DND-41 (cell line): Measurements from ENCODE around the gene RBM20.

Experiments
- ATAC-seq: fragments of 200-7000 bp; cut with Tn5 transposase; 3 replicates; pipeline ENCODE4 v1.9.1; 2021; ENCODE audit warnings: low read depth; ENCODE audit not compliant: insufficient read depth
- DNase-seq: peaks from one replicate; pipeline ENCODE4 v3.0.0-alpha.2; 2020
- H2AFZ ChIP-seq: 2 replicates; pipeline ENCODE4 v1.6.0; 2012; ENCODE audit warnings: low read depth, low read length
- H3K27ac ChIP-seq: 2 replicates; pipeline ENCODE4 v1.5.1; 2012; ENCODE audit warnings: low read length, inconsistent platforms
- H3K27me3 ChIP-seq: fragments of 200-600 bp; sonication (generic); 2 replicates; pipeline ENCODE4 v1.6.0; 2012; ENCODE audit warnings: low read length, mild to moderate bottlenecking, inconsistent platforms; ENCODE audit not compliant: insufficient read depth, poor library complexity
- H3K36me3 ChIP-seq: 2 replicates; pipeline ENCODE4 v1.5.1; 2012; ENCODE audit warnings: low read length, inconsistent platforms; ENCODE audit not compliant: insufficient read depth
- H3K4me1 ChIP-seq: 2 replicates; pipeline ENCODE4 v1.5.1; 2012; ENCODE audit warnings: mild to moderate bottlenecking, low read length; ENCODE audit not compliant: insufficient read depth
- H3K4me2 ChIP-seq: 2 replicates; pipeline ENCODE4 v1.6.0; 2012; ENCODE audit warnings: mild to moderate bottlenecking, moderate library complexity, low read length, inconsistent platforms; ENCODE audit not compliant: insufficient read depth
- H3K4me3 ChIP-seq, 2 experiments: fragments of 200-600 bp in 1 of 2; shearing (Covaris generic) in 1 of 2; 2 replicates each; pipeline ENCODE4 v1.5.1; 2012 to 2016; ENCODE audit warnings: inconsistent platforms in 2 of 2, low read length in 2 of 2, mild to moderate bottlenecking in 2 of 2, low read depth in 1 of 2, moderate library complexity in 1 of 2
- H3K79me2 ChIP-seq: 2 replicates; pipeline ENCODE4 v1.6.0; 2012; ENCODE audit warnings: low read length, inconsistent platforms; ENCODE audit not compliant: insufficient read depth
- H3K9ac ChIP-seq: 2 replicates; pipeline ENCODE4 v1.6.0; 2012; ENCODE audit warnings: low read depth, mild to moderate bottlenecking, inconsistent platforms, low read length, moderate library complexity
- H3K9me3 ChIP-seq: 2 replicates; pipeline ENCODE4 v1.5.1; 2012; ENCODE audit warnings: low read length, moderate library complexity, mild to moderate bottlenecking, inconsistent platforms; ENCODE audit not compliant: insufficient read depth, severe bottlenecking
- H4K20me1 ChIP-seq: 2 replicates; pipeline ENCODE4 v1.6.0; 2012; ENCODE audit warnings: low read length; ENCODE audit not compliant: insufficient read depth
- CTCF ChIP-seq: IDR thresholded peaks from 2 replicates; pipeline ENCODE4 v1.5.1; 2012; ENCODE audit warnings: borderline replicate concordance, low read length, moderate library complexity, mild to moderate bottlenecking; ENCODE audit not compliant: poor library complexity, severe bottlenecking; ENCODE audit errors: extremely low read depth
- EZH2 ChIP-seq: IDR thresholded peaks from 3 replicates; pipeline ENCODE4 v1.6.1; 2012; ENCODE audit warnings: borderline replicate concordance, low read depth, mild to moderate bottlenecking, moderate library complexity, low read length, inconsistent platforms; ENCODE audit not compliant: severe bottlenecking

Gene RBM20

GRCh38 chr10:110739811-110740271 is 95.7 kb downstream of the RBM20 start:
- Histone ChIP-seq H3K9ac (no peak overlapping the region), H2AFZ (no peak overlapping the region), H3K27me3 (peaks cover 8% of the 10 kb centered on the region), H3K9me3 (no peaks in the 10 kb centered on the region), H3K4me1 (no peaks in the 10 kb centered on the region), H4K20me1 (no peaks in the 10 kb centered on the region), H3K4me2 (no peak overlapping the region), H3K4me3 (no peak overlapping the region), H3K36me3 (no peaks in the 10 kb centered on the region), H3K79me2 (no peaks in the 10 kb centered on the region), H3K27ac (no peak overlapping the region)
- no peak for DNase-seq
- no peak; the same call in 2 of the 3 replicates for ATAC-seq
- TF ChIP-seq CTCF (no peak), EZH2 (no peak)

GRCh38 chr10:110742801-110743200 is 98.7 kb downstream of the RBM20 start:
- no peak overlapping the region for H2AFZ ChIP-seq
- no peaks in the 10 kb centered on the region for H4K20me1 ChIP-seq
- no peaks in the 10 kb centered on the region for H3K27me3 ChIP-seq
- no peak for DNase-seq
- H3K9me3 ChIP-seq, result no peaks in the 10 kb centered on the region
- H3K4me3 ChIP-seq, result no peak overlapping the region
- no peaks in the 10 kb centered on the region for H3K79me2 ChIP-seq
- TF ChIP-seq EZH2 (no peak), CTCF (no peak)
- no peaks in the 10 kb centered on the region for H3K4me1 ChIP-seq
- no peak for ATAC-seq
- no peak overlapping the region for H3K9ac ChIP-seq
- no peaks in the 10 kb centered on the region for H3K36me3 ChIP-seq
- no peak overlapping the region for H3K27ac ChIP-seq
- H3K4me2 ChIP-seq, result no peak overlapping the region

- Histone ChIP-seq H3K9me3 (no peaks in the 10 kb centered on the region), H3K27ac (no peak overlapping the region), H4K20me1 (no peaks in the 10 kb centered on the region), H3K9ac (no peak overlapping the region), H3K4me1 (no peaks in the 10 kb centered on the region), H2AFZ (no peak overlapping the region), H3K27me3 (no peaks in the 10 kb centered on the region), H3K4me3 (no peak overlapping the region), H3K4me2 (no peak overlapping the region), H3K36me3 (no peaks in the 10 kb centered on the region), H3K79me2 (no peaks in the 10 kb centered on the region)
- DNase-seq, result no peak
- no peak for ATAC-seq
- TF ChIP-seq EZH2 (no peak), CTCF (no peak)
These were observed 100.6 kb downstream of the RBM20 start for GRCh38 chr10:110744782-110745181.

GRCh38 chr10:110746254-110746826 is 102.2 kb downstream of the RBM20 start:
- no peak overlapping the region for H3K4me3 ChIP-seq
- no peaks in the 10 kb centered on the region for H3K9me3 ChIP-seq
- no peak overlapping the region for H2AFZ ChIP-seq
- H3K27me3 ChIP-seq, result no peaks in the 10 kb centered on the region
- no peak overlapping the region for H3K27ac ChIP-seq
- no peaks in the 10 kb centered on the region for H4K20me1 ChIP-seq
- H3K9ac ChIP-seq, result no peak overlapping the region
- TF ChIP-seq EZH2, result no peak
- peak; percentile 76 for TF ChIP-seq CTCF
- H3K36me3 ChIP-seq, result no peaks in the 10 kb centered on the region
- no peaks in the 10 kb centered on the region for H3K79me2 ChIP-seq
- H3K4me1 ChIP-seq, result no peaks in the 10 kb centered on the region
- DNase-seq, result peak; percentile 41
- peak; percentile 64; the same call in 1 of the 3 replicates for ATAC-seq
- H3K4me2 ChIP-seq, result no peak overlapping the region
